Measurements from ENCODE around the gene IGSF6. TPM values are rescaled to one million over a fixed set of nuclear protein-coding genes. Genes with fewer than 3 reads are reported as not detected.
"Not testable (repeated sequence)": the region's sequence is repeated elsewhere in the genome, so short reads cannot be mapped to it uniquely, and the experiment has no call there.

The IGSF6 gene
- not detected in 2 replicates for total RNA-seq

GRCh38 chr16:21652453-21652852 lies at the start of gene IGSF6:
TSS of gene IGSF6 (minus strand) at chr16:21652608. CDS start at chr16:21652598, 10 bp downstream.
- no peak for DNase-seq (ENCODE audit: extremely low read depth, low read depth, low spot score)

GRCh38 chr16:21701271-21701670 lies 48.9 kb upstream of the IGSF6 start:
- no peak for DNase-seq (ENCODE audit: extremely low read depth, low read depth, low spot score)

DNA sequence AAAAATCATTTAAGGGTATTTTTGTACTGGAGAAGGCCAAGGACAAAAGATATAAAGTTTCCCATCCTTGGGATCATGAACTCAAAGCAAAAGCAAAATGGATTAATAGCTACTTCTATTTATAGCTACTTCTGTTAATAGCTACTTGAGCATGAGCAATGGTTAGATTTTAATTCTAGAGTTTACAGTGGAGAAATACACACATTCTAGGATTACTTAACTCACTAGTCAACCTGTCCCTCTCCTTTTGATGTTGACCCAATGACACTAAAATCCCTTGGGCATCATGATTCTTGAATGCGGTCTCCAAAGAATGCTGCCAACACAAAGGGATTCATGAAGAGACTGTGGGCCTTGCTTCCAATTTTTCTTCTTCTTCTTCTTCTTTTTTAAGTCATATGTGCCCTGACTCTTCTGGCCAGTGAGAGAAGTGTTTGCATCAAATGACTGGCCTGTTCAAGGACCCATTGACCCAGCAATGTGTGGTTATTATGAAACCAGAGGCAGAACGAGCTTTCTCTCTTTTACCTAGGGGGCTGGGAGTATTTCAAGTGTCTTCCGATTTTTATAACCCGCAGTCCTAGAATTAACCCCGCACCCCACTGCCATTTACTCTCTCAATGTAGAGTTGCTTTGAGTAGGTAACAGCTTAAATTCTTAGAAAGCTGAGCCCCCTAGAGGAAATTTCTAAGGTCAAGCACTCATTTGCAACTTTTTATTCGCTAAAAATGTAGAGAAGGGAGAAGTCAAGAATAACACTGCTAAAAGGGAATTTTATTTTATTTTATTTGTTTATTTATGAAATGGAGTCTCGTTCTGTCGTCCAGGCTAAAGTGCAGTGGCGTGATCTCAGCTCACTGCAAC lies 46.0 kb upstream of the IGSF6 start:
- DNase-seq (ENCODE audit: extremely low read depth, low read depth, low spot score): no peak

GRCh38 chr16:21697032-21697431 lies 44.6 kb upstream of the IGSF6 start:
- no peak for DNase-seq (ENCODE audit: extremely low read depth, low read depth, low spot score)

GRCh38 chr16:21694609-21695008 lies 42.2 kb upstream of the IGSF6 start:
- DNase-seq (ENCODE audit: extremely low read depth, low read depth, low spot score): no peak

DNA sequence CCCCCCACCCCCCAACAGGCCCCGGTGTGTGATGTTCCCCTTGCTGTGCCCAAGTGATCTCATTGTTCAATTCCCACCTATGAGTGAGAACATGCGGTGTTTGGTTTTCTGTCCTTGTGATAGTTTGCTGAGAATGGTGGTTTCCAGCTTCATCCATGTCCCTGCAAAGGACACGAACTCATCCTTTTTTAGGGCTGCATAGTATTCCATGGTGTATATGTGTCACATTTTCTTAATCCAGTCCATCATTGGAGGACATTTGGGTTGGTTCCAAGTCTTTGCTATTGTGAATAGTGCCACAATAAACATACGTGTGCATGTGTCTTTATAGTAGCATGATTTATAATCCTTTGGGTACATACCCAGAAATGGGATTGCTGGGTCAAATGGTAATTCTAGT lies 38.6 kb upstream of the IGSF6 start:
- not testable (repeated sequence) for DNase-seq (ENCODE audit: extremely low read depth, low read depth, low spot score)

DNA sequence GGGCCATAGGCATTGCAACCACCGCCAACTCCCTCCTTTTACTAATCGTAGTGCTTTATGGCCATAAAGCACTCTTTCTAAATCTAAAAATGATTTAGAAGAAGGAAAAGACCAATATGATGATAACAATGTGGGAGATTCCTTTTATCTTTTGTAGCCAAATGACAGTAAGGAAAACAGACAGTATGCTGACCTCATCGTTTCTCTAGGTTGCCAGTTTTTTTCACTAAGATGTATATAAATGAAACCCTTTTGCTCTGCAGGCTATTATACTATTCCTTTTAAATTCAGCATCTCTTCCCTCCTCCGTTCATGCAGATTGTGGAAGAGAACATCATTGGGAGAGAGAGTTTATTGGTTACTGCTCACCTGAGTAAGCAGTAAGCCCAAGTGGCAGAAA lies 36.7 kb upstream of the IGSF6 start:
- no peak for DNase-seq (ENCODE audit: extremely low read depth, low read depth, low spot score)

DNA sequence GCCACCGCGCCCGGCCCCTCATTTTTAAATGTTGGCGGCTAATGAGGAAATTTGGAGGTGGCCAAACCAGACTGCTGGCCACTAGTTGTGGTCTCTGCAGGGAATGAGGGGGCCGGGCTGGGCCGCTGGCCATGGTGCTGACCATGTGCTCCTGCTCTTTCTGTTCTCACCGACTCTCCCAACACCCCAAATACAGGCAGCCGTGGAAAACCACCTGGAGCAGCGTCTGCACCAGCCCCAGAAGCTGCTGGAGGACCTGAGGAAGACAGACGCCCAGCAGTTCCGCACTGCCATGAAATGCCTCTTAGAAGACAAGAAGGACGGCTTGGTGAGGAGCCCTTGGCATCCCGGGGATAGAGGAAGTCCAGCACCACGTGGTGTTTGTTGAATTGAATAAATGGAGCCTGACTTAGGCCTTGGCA lies 32.6 kb upstream of the IGSF6 start:
- DNase-seq (ENCODE audit: extremely low read depth, low read depth, low spot score): no peak

DNA sequence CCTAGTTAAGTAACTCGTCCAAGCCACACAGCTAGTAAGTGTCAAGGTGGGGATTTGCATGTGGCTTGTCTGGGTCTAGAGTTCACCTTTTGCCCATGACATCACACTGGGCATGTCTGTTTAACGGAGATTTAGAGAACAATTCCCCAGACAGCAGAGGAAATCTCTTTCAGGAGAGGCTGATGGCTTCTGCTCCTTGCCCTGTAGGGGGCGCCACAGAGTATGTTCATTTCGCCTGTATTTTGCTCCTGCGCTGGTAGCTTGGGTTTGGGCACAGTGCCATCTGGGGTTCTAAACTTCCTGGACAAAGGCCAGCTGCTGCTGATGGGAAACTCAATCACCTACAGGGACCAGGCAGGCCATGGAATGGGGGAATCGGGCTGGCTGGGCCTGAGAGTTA lies 31.8 kb upstream of the IGSF6 start:
- DNase-seq (ENCODE audit: extremely low read depth, low read depth, low spot score): no peak

- no peak for DNase-seq (ENCODE audit: extremely low read depth, low read depth, low spot score)
Observed at GRCh38 chr16:21683184-21683583, 30.8 kb upstream of the IGSF6 start.

DNA sequence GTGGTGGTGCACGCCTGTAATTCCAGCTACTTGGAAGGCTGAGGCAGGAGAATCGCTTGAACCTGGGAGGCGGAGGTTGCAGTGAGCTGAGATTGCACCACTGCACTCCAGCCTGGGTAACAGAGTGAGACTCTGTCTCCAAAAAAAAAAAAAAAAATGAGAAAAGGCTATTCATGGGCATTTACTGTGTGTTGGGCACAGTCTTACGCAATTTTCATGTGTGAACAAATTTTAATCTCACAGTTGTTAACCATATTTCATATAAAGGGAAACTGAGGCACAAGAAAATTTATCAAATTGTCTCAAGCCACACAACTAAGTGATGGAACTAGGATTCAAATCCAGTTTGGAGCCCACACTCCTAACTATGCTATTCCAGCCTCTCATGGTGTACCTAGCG lies 28.3 kb upstream of the IGSF6 start:
- not testable (repeated sequence) for DNase-seq (ENCODE audit: extremely low read depth, low read depth, low spot score)

- DNase-seq (ENCODE audit: extremely low read depth, low read depth, low spot score): not testable (repeated sequence)
Observed at GRCh38 chr16:21674456-21674855, 22.0 kb upstream of the IGSF6 start.

- DNase-seq (ENCODE audit: extremely low read depth, low read depth, low spot score): no peak
Observed at GRCh38 chr16:21673469-21673868, 21.1 kb upstream of the IGSF6 start.

GRCh38 chr16:21667575-21667974 lies 15.2 kb upstream of the IGSF6 start:
- no peak for DNase-seq (ENCODE audit: extremely low read depth, low read depth, low spot score)

- DNase-seq (ENCODE audit: extremely low read depth, low read depth, low spot score): no peak
Observed at GRCh38 chr16:21666772-21667171, 14.4 kb upstream of the IGSF6 start.

GRCh38 chr16:21664801-21665492 lies 12.5 kb upstream of the IGSF6 start:
- no peak for DNase-seq (ENCODE audit: extremely low read depth, low read depth, low spot score)

GRCh38 chr16:21663889-21664647 lies 11.7 kb upstream of the IGSF6 start, which contains the start of gene OTOA:
TSS of gene OTOA (plus strand) at chr16:21663968. CDS start at chr16:21678515, 14,547 bp downstream.
- no peak for DNase-seq (ENCODE audit: extremely low read depth, low read depth, low spot score)

- DNase-seq (ENCODE audit: extremely low read depth, low read depth, low spot score): no peak
Observed at GRCh38 chr16:21659124-21659523, 6.7 kb upstream of the IGSF6 start.

- DNase-seq (ENCODE audit: extremely low read depth, low read depth, low spot score): peak; percentile 51
Observed at GRCh38 chr16:21656795-21657768, 4.7 kb upstream of the IGSF6 start.

DNA sequence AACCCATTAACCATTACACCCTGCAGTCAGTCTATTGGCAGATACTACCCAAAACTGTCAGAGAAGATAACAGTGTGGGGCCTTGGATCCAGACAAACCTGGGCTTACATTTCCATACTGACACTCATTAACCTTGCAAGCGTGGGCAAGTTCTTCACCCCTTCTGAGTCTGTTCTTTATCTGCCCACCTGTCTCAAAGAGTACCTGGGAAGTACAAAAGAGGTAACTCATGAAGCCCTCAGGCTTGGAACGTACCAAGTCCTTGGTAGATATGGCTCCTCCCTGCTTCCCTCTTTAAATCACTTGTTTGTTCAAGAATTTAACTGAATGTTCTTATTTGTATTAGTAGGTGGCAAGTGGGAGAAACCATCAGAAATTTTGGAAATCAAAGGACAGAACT lies 2.5 kb upstream of the IGSF6 start:
- DNase-seq (ENCODE audit: extremely low read depth, low read depth, low spot score): no peak

Data from glomerular endothelial cell (primary cell).